Kidney epithelial cell (primary cell): ENCODE results near the gene ERAP2. TPM values are rescaled to one million over a fixed set of nuclear protein-coding genes. Genes with fewer than 3 reads are reported as not detected.

Experiments
- DNase-seq: peaks from one replicate; pipeline ENCODE4 v3.0.0-alpha.2; 2010; ENCODE audit warnings: low read depth
- H3K27me3 ChIP-seq: 2 replicates; pipeline ENCODE4 v1.6.0; 2011; ENCODE audit warnings: low read length; ENCODE audit not compliant: control insufficient read depth, insufficient read depth
- H3K36me3 ChIP-seq: 2 replicates; pipeline ENCODE4 v1.5.1; 2011; ENCODE audit warnings: low read length; ENCODE audit not compliant: control insufficient read depth, insufficient read depth
- H3K4me3 ChIP-seq: 2 replicates; pipeline ENCODE4 v1.5.1; 2011; ENCODE audit warnings: low read depth, mild to moderate bottlenecking, control low read depth, low read length
- total RNA-seq: library from RNA; depleted of rRNA; stranded (reverse); fragments of >200 nt; gene quantifications from 2 replicates; pipeline ENCODE4 v1.2.3, GENCODE V29; 2015
- TF ChIP-seq, protein P1 (sequence below): IDR thresholded peaks from 2 replicates; pipeline ENCODE4 v1.5.1; 2011; ENCODE audit warnings: mild to moderate bottlenecking, moderate library complexity, low read length, control low read depth, inconsistent platforms; ENCODE audit not compliant: insufficient read depth, poor library complexity, severe bottlenecking

ERAP2 gene
- total RNA-seq, 1 donor from 2014 or later, result 19.1 TPM

DNA sequence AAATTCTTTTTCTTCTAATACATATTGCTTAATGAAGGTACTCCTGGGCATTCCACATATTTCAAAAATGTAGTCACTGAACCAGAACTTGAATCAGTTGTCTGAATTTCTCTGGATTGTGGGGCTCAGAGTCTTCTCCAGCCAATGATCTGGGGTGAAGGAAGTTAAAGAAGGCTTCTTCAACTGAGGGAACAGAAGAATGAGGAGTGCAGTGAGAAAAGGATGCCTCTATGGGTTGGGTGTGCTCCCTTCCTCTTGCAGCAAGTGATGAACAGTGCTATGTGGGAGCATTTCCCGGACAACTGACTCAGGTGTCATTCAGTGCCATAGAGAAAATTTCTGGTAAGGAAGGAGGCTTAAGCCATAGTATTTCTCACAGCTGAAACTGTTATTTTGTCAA, 67.5 kb downstream of the ERAP2 start:
- Histone ChIP-seq H3K27me3 (no peaks in the 10 kb centered on the region), H3K36me3 (peaks cover 2% of the 10 kb centered on the region), H3K4me3 (no peak overlapping the region)
- TF ChIP-seq, protein P1, sequence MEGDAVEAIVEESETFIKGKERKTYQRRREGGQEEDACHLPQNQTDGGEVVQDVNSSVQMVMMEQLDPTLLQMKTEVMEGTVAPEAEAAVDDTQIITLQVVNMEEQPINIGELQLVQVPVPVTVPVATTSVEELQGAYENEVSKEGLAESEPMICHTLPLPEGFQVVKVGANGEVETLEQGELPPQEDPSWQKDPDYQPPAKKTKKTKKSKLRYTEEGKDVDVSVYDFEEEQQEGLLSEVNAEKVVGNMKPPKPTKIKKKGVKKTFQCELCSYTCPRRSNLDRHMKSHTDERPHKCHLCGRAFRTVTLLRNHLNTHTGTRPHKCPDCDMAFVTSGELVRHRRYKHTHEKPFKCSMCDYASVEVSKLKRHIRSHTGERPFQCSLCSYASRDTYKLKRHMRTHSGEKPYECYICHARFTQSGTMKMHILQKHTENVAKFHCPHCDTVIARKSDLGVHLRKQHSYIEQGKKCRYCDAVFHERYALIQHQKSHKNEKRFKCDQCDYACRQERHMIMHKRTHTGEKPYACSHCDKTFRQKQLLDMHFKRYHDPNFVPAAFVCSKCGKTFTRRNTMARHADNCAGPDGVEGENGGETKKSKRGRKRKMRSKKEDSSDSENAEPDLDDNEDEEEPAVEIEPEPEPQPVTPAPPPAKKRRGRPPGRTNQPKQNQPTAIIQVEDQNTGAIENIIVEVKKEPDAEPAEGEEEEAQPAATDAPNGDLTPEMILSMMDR, result no peak
- DNase-seq, result no peak

DNA sequence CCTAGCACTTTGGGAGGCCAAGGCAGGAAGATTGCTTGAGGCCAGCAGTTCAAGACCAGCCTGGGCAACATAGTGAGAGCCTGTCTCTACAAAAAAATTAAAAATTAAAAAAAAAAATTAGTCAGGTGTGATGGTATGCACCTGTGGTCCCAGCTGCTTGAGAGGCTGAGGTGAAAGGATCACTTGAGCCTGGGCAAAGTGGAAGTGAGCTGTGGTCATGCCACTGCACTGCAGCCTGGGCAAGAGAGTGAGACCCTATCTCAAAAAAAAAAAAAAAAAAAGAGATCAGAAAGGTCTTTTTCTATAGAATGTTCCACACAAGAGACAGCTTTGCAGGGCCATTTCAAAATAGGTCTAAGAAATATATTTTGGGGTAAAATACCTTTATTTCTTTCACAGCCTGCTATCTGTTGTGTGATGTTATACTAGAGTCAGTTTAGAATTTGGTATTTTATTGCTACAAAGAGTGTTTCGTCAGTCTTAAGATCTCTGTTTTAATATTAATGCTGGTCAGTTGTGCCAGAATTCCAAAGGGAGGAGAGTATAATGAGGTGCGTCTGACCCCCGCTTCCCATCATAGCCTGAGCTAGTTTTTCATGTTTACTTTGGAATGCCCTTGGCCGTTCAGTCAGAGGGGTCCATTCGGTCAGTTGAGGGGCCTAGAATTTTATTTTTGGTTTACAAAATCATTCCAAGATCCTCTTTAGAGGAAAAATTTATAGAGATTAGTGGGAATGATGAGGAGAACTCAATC, 69.0 kb downstream of the ERAP2 start:
- peaks cover 2% of the 10 kb centered on the region for H3K36me3 ChIP-seq
- H3K27me3 ChIP-seq, result no peaks in the 10 kb centered on the region
- no peak for DNase-seq
- TF ChIP-seq, protein P1, result no peak
- no peak overlapping the region for H3K4me3 ChIP-seq

DNA sequence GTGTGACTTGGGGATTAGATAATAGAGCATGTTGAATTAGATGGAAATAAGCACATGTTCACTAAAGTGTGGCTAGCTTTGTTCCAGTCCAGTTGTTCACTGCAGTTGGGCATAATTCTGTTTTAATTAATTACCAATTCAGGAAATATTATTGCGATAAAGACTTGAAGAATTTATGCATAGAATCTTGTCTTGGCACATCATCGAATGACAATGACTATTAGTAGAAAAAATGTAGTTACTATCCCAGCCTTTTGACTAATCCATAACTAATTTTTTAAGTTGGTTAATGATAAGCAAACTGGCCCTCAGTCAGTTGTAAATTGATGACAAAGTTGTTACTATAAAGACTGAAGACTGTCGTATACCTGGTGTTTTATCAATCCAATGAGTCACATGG, 70.1 kb downstream of the ERAP2 start:
- H3K4me3 ChIP-seq, result no peak overlapping the region
- no peaks in the 10 kb centered on the region for H3K36me3 ChIP-seq
- TF ChIP-seq, protein P1, result no peak
- H3K27me3 ChIP-seq, result no peaks in the 10 kb centered on the region
- DNase-seq, result no peak

DNA sequence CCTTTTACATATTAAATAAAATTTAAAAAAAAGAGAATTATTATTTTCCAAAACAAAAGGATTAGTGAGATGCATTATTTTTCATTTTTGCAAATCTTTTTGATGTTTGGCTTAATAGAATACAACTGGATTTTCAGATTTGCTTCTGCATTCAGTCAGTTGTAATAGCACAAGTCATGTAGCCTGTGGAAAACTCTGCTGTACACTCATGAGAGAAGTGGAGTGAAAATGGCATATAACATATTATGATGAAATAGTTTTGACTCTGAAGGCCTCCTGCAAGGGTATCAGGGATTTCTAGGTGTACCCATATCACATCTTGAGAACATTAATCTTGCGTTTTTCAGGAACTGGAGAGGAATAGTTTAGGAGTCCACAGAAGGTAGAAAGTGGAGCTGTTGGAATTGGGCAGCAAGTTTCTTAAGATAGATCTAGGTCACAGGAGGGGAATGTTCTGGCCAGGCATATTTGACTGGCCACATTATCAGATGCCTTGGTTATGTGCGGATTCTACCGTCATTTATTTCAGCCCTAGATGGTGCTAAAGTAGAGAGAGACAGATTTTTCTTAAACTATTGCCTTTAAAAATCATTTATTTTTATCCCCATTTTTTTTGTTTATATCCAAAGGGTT, 75.9 kb downstream of the ERAP2 start:
- no peak overlapping the region for H3K4me3 ChIP-seq
- DNase-seq, result no peak
- H3K36me3 ChIP-seq, result no peaks in the 10 kb centered on the region
- no peaks in the 10 kb centered on the region for H3K27me3 ChIP-seq
- TF ChIP-seq, protein P1, result no peak

DNA sequence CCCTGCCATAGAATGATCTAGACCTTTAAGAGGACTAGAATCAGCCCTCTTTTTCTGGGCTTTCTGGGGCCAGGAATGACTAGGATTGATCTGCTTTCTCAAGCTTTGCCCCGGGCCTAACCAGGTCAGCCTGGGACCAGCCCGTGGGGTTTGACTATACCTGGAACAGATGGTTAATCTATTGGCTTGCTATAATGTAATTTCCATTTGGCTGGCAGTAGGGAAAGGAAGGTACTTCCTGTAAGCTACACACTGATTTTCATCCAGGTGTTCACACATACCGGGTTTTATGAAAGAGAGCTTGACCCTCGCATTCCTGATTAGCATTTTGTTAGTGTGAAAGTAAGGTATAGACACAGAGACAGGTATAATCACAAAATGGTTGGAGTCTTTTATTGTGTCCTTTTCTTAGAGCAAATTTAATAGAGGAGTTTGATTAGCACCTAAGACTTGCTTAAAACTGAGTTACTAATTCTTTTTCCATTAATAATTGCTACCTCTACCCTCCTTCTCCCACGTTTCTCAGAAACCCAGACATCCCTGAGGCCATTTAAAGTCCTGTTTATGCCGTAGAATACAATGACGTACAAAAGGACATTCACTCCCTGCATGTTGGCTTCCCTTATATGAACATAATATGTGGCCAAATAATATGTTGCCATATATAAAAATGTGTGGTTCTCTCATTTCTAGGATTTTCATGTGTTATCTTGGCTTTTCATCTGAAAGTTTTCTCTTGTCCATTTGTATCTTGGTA, 76.9 kb downstream of the ERAP2 start:
- TF ChIP-seq, protein P1, result no peak
- Histone ChIP-seq H3K4me3 (no peak overlapping the region), H3K27me3 (no peaks in the 10 kb centered on the region), H3K36me3 (no peaks in the 10 kb centered on the region)
- no peak for DNase-seq
